ENCODE data around the gene DNAH8.

- TF ChIP-seq, protein P1, sequence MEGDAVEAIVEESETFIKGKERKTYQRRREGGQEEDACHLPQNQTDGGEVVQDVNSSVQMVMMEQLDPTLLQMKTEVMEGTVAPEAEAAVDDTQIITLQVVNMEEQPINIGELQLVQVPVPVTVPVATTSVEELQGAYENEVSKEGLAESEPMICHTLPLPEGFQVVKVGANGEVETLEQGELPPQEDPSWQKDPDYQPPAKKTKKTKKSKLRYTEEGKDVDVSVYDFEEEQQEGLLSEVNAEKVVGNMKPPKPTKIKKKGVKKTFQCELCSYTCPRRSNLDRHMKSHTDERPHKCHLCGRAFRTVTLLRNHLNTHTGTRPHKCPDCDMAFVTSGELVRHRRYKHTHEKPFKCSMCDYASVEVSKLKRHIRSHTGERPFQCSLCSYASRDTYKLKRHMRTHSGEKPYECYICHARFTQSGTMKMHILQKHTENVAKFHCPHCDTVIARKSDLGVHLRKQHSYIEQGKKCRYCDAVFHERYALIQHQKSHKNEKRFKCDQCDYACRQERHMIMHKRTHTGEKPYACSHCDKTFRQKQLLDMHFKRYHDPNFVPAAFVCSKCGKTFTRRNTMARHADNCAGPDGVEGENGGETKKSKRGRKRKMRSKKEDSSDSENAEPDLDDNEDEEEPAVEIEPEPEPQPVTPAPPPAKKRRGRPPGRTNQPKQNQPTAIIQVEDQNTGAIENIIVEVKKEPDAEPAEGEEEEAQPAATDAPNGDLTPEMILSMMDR (IDR thresholded peaks at IDR 0.05), result no peak
- no peak for TF ChIP-seq EZH2 (IDR thresholded peaks at IDR 0.05)
These were observed 281.6 kb downstream of the DNAH8 start for GRCh38 chr6:38996676-38997075.

Measured in neural progenitor cell (in vitro differentiated cells).